ENCODE measurements around the gene ALDOB.
A peak's percentile ranks its signal among the peaks of the same experiment; 100 is the strongest.
"Not testable (repeated sequence)": the region's sequence is repeated elsewhere in the genome, so short reads cannot be mapped to it uniquely, and the experiment has no call there.

Gene ALDOB

GRCh38 chr9:101419863-101420262, 15.7 kb downstream of the ALDOB start:
- DNase-seq, result no peak

DNA sequence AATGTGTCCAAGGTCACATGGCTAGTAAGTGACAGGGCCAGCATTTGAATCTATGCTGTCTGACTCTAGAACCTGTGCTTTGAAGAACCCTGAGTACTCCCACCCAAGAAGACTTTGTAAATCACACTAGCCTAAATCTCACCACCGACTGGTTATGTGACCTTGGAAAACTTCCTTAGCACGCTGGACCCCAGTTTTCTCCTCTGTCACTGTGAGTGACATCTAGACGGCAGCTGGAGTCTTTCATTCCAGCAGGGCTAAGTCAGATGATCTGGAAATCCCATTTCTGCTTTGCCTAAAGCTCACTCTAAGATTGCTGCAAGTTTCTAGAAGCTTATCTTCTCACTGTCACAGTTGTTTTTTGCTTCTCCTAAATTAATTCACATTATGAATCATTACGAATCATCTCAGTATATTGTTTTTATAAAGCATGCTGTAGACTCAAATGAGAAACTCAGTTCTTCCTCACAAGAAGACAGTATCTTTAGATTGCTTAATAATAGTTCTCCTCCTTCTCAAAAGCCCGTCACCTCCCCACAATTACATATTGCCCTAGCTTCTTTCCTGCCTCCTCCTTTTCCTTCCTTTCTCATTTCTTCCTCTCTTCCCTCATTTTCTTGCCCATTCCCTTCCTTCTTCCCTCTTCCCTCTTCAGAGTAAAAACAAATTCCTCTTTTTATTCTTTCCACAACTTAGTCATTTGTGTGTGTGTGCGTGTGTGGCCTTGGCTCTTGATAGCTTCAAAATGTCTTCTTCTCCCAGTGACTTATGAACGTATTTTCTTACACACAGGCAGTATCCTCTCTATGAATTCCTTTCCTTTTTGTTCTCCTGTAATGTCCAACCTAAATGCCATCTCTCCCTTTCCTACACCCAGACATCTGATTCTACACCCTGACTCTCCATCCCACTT, 16.8 kb downstream of the ALDOB start:
- DNase-seq, result no peak

GRCh38 chr9:101417977-101418376, 17.6 kb downstream of the ALDOB start:
- no peak for DNase-seq

DNA sequence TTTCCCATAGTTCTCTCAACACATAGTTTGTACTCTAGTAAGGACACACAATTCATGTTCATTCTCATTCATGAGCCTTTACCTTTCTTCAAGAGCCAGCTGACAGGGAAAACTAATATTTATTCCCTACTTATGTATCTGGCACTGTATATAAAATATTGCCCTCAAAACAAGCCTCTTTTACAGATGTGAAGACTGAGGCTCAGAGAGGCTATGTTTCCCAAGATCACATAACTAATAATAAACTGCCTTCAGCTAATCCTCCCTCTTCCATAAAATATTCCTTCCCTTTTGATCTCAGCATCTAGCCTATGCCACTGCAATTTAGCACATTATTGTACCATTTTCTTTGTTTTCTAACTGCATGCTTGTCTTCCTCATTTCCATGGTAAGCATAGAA, 18.2 kb downstream of the ALDOB start:
- DNase-seq, result no peak

GRCh38 chr9:101415578-101415977, 20.0 kb downstream of the ALDOB start:
- DNase-seq, result no peak

DNA sequence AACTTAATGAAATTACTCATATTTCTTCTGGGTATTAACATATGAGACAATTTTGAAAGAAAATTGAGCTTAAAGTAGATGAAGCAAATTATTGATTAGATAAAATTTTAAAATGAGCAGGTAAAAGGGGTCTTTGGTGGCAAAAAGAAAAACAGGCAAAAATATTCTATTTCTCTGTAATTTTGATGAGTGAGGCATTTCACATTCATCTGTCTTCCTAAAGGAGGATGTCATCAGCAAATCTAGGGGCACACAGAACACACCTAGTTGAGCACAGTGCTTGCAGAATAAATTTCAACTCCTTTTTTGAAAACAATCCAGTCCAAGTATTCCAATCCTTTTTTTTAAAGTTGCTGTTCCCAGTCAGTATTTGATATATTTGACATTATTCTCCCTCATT, 20.7 kb downstream of the ALDOB start:
- DNase-seq, result no peak

- DNase-seq, result no peak
Measured at GRCh38 chr9:101409079-101409477, 26.5 kb downstream of the ALDOB start.

- DNase-seq, result no peak
Measured at GRCh38 chr9:101408374-101409078, 27.0 kb downstream of the ALDOB start.

DNA sequence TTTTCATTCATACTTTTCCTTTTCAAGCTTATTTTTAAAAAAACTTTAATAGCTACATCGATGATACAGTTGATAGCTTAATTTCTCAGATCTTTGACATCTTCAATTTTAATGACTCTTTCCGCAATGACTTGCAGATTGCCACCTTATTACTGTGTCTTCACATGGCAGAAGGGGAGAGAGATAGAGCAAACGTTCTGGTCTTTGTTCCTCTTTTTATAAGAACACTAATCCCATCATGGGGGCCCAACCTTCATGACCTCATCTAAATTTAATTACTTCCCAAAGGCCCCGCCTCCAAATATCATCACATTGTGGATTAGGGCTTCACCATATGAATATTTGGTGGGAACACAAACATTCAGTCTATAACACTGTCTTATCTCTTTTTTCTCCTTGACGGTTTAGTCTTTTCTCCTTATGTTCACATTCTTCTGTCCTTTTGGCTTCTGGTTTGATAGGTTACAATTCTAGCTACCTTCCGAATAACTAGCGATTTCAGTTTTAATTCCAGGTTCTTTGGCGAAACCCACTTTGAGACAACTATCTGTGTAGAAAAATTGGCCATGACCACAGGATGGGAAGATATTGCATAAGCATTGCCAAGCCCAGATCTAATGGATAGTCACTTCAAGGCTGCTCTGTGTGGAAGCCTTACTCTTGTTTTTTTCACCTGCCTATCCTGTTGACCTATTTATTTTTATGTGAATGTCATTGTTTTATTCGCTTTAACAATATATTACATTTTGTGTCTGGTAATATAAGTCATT, 31.9 kb downstream of the ALDOB start:
- no peak for DNase-seq

GRCh38 chr9:101400120-101400519, 35.5 kb downstream of the ALDOB start:
- no peak for DNase-seq

GRCh38 chr9:101399643-101399970, 36.0 kb downstream of the ALDOB start:
- no peak for DNase-seq

- no peak for DNase-seq
Measured at GRCh38 chr9:101398930-101399642, 36.5 kb downstream of the ALDOB start.

DNA sequence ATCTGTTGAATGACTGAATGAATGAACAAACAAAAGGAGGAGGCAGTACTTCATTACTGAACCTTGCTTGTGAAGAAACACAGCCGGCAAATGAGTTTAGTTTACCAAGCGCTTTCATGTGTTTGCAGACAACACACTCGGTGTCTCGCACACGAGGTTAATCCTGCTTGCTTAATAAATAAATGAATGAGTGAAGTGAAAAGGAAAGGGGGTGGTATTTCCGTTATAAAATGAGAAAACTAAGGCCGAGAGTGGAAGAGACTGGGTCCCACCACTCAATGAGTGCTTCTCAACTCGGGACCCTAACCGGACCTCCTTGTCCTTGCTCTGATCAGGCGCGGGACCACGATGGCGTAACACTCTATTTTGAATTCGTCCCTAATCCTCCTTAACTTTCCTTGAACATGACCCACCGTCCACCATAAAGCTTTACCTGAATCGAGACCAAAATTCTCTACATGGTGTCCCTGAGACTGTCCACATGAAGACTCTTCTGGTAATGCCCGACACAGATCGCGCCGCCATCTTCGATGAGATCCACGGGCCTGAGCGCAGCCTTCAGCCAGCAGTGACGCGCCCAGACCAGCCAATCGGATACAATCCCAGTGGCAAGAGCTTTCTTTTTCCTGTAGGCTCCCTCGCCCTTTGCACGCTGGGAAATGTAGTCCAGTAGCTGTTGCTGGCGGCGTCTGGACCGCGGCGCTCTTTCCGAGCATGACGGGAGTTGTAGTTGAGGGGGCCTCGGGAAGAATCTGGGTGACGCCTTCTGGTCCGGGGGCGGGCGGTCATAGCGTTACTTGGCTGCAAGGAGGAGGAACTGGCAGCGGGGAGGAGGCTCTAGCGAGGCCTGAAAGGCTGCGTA, 37.3 kb downstream of the ALDOB start, which contains the start of the genes MRPL50 and ZNF189:
Gene MRPL50, minus strand, starts transcription at position 551 of the 862 bp plus-strand sequence. Its CDS starts 26 bp downstream, at position 525.
Gene ZNF189, plus strand, starts transcription at position 784 of the 862 bp plus-strand sequence. CDS start 306 bp downstream, outside the sequence.
- peak; percentile 93 for DNase-seq

- DNase-seq, result no peak
Measured at GRCh38 chr9:101397746-101398067, 37.9 kb downstream of the ALDOB start.

GRCh38 chr9:101394687-101395086, 40.9 kb downstream of the ALDOB start:
- no peak for DNase-seq

- DNase-seq, result no peak
Measured at GRCh38 chr9:101393135-101393534, 42.4 kb downstream of the ALDOB start.

DNA sequence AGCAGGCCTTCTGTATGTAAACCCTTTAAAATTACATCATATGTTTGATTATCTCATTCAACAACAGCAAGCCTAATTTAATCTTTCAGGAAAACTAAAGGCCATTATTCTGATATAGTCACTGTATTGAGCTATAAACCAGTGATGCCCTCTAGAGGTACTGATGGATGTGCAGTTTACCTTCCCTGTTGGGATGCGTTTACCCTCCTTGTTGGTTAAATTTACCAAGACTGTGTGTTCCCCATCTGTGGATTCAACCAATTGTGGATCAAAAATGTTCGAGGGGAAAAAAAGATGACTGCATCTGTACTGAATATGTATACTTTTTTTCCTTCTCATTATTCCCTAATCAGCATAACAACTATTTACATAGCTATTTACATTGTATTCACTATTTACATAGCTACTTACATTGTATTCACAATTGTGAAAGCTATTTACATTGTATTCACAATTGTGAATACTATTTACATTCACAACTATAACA, 47.0 kb downstream of the ALDOB start:
- DNase-seq, result no peak

- no peak for DNase-seq
Measured at GRCh38 chr9:101387871-101388506, 47.6 kb downstream of the ALDOB start.

- DNase-seq, result not testable (repeated sequence)
Measured at GRCh38 chr9:101384873-101385536, 50.6 kb downstream of the ALDOB start, which contains the start of gene BAAT. TSS of gene BAAT (minus strand) at chr9:101385006. CDS start at chr9:101371404, 13,602 bp downstream.

DNA sequence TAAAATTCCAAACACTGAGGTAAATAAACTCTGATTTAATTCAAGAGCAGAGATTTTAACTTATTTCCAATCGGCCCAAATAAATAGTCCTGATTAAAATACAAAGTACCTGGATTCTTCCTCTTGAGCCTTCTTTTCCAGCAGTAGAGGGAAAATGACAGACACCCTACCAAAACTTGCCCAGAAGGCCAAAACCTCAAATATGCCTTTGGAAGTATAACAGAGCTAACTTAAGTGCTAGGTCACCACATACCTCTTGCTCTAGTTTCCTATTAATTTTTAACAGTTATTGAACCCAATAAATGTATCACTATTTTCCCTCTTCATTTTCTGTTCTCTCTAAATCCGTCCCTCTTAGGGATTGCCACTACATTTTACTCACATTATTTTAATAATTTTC, 52.2 kb downstream of the ALDOB start:
- DNase-seq, result no peak
